GM19193 (cell line): ENCODE results near the gene C4BPA.

Experiments used
- POLR2A ChIP-seq: IDR thresholded peaks from 4 replicates; pipeline ENCODE4 v1.6.1; 2011; ENCODE audit not compliant: insufficient read depth, insufficient read length; ENCODE audit errors: extremely low read depth

The C4BPA gene

DNA sequence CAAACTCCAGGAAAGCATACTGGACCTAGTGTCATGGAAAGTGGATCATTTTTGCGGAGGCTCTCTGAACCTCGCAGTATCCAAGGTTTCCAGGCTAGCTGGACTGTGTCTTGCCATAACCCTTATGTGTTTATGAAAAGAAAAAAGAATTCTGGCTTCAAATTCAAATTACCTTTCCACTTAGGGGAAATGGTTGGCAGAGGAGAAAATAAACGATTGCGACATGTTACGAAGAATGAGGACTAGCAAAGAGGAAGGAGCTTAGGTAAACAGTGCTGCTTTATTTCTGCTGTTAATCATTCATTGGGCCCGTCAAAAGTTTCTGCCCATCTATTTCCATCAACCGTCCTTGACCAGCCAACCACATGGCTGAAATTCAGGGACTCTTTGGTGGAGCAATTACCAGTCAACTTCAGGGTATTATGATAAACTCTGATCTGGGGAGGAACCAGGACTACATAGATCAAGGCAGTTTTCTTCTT is at the start of gene C4BPA:
TSS of gene C4BPA (plus strand) at position 342 of the 482 bp plus-strand sequence. CDS start 8,793 bp downstream, outside the sequence.
- TF ChIP-seq POLR2A: no peak

DNA sequence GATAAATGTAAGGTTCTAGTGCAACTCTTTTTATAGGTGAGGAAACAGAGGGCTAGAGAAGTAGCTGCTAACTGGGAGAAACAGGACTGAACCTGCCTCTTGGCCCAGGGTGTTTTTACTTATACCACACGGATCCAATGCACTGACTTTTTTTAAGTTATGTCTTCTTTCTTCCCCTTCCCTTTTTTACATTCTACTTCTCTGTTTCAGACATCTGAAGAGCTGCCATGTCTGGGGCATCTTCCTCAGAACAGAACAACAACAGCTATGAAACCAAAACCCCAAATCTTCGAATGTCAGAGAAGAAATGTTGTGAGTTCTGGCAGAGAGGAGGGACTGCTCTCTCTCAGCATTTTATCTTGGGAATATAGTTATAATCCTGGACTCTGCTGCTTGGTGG is 49.5 kb upstream of the C4BPA start:
- no peak for TF ChIP-seq POLR2A

DNA sequence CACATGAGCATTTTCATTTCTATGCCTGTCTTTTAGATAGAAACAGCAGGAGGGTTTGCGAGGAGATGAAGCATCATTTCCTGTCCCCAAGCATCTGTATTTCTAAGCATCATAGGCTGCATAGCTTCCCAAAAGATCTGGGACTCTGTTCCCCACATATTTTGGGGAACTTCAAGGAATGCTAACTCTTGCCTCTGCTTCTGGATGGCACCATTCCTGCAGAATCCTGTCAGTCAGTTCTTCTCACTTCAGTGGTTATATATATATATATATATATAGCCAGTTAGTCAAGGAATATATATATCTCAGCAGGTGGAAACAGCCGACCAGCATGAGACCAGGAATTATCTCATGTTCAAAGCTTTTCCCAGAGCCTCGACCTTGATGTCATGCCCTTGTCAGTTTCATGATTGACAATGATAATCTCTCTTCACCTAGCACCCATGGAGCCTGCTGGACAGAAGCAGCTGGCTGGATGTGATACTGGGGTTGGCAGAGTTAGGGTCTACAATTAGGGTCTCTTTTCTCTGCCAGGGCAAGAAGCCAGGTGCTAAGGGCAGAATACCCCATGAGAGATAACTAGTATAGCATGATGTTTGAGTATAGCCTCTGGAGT is 48.5 kb upstream of the C4BPA start:
- TF ChIP-seq POLR2A: no peak

DNA sequence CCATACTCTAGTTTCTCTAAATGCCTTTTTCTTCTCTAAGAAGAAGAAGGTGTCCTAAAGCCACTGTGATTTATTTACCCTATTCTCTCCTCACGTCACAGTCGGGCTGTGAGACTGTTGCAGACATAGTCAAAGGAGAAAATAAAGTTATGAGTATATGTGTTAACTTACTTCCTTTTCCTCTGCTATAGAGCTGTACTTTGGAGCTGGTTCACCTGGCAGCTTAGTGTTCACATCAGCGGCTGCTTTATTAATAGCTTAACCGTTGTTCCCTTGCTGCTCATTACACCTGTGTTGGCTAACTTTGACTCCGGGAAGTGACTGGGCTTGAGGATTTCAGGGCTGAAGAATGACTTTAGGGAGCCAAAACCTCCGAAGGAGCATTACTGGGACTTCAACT is 47.4 kb upstream of the C4BPA start:
- TF ChIP-seq POLR2A: no peak

DNA sequence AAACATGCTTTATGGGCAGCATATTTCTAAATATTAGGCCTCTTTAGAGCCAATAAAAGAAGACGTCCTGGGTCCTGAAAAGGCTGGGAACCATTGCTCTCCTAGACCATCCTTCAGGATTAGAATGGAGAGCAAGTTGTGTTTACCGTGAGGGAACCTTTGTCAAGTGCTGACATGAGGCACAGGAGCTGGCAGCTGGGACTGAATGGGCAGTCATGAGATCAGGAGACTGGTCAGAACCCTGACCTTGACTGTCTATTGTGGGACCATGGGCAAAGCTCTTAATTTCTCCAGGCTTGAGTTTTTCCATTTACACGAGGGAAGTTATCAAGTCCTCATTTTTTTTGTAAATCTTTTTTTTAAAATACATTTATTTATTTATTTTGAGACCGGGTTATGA is 45.8 kb upstream of the C4BPA start:
- TF ChIP-seq POLR2A: no peak

DNA sequence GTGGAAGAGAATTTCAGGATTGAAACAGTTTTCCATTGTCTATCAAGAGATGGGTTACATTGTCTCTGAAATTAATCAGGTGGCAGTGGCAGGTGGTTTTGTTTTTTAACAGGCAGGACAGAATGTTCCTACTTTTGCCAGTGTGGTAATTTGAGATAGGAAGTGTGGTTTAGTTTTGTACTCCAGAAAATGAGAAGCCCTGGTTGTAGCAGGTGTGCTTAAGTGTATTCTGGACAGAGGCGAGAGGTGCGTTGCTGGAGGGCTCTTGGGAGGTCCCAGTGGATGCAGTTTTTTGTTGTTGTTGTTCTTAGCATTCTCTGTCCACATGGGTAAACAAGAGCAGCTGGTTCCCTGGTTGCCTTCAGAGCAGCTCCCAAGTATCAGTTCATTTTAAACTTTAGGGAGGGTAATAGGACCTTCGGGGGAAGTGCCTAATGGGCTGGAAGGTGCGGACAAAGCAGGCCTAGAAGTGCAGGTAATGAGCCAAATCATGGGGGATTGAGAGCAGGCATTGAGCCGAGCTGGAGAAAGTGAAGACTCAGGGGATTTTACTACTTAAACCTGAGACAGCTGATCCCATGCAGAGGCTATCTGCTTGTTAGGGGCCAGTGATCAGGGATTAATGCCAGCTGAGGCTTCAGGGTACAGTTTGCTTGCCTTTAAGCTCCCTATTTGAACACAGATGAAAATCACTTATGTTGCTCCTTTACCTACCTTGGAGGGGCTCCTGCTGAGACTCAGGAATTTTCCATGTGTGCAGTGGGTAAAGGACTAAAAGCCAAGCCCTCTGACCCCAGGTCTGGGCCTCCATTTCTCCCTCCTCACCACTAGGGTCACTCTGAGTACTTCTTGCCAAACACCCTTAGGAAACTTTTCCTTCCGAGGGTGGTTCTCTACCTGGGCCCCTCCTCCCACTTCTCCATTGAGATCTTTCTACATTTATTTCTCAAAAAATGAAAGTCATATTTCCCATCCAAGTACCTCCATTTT is 44.9 kb upstream of the C4BPA start:
- no peak for TF ChIP-seq POLR2A

DNA sequence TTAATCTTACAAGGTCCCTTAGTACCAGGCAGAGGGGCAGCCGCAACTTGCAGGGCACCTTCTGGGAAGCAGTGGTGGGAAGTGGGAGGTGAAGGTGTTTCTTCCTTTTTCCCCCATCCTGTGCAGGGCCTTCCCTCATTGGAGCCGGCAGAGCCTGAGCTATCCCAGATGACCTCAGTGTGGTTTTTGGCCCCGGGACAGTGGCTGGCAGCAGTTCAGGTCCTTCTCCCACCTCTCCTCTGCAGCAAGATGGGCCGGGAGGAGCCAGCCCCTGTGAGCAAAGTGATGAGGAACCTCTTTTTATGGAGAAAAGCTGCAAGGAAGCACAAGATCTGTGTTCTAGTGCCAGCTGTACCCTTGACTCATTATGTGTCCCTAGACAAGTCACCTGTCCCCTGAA is 44.2 kb upstream of the C4BPA start:
- no peak for TF ChIP-seq POLR2A

DNA sequence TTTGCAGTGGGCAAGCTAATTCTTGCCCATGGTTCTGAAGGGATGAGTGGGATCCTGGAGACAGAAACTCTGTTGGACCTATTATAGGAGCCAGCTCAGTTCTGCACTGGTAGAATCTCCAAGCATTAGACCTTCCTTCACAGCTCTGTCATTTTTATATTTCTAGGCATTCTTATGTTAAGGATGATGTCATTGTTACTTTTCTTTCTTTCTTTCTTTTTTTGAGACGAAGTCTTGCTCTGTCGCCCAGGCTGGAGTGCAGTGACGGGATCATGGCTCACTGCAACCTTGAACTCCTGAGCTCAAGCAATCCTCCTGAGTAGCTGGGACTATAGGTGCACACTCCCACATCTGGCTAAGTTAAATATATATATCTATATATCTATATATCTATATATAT is 43.4 kb upstream of the C4BPA start:
- no peak for TF ChIP-seq POLR2A

DNA sequence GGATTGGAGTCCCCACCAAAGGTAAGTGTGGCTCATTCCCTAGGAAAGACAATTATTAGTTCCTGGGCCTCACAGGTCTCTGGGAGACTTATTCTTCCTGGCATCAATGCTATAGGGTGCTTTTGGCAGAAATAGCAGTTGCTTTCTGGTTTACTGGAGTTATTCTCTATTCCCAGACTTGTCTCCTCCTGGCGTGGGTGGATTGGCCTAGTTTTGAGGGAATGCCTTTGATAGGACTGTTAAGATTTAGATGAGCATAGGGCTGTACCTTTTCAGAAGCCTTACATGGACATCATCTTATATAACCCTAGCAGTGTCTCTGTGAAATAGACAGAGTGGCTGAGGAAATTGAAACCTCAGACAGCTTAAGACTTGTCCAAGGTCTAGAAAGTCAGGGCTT is 42.0 kb upstream of the C4BPA start:
- TF ChIP-seq POLR2A: no peak

DNA sequence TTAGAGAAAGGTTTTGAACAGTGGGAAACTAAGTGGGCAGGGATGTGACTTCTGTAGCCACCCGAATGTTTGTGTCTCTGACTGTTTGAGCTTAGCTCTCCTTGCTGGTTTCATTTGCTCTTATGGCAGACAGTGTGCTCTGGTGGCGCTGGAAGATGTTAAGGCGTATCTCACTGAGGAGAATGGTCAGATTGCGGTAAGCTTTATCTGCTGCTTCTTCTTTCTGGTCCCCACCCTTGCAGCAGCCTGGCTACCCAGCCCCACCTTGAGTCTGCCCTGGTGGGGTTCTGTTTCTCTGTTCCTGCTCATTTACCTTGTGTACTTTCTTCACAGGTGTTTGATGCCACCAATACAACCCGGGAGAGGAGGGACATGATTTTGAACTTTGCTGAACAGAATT is 41.0 kb upstream of the C4BPA start:
- TF ChIP-seq POLR2A: no peak

DNA sequence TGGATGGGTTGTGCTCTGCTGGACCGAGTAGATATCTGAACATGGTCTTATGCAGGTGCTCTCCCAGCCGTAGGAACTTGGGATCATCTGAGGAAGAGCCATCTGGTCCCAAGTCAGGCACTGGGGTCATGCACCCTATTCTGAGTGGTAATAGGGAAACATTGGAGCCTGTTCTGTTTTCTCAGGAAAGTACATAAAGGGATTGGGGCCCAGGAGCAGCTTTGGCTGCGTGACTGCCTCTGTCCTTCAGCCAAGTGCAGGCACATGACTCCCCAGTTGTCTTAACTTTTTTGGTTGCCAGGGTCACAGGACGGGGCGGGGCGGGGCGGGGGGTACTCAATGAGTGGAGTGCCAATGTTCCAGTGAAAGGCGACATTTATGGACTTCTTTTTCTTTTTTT is 39.5 kb upstream of the C4BPA start:
- TF ChIP-seq POLR2A: no peak

DNA sequence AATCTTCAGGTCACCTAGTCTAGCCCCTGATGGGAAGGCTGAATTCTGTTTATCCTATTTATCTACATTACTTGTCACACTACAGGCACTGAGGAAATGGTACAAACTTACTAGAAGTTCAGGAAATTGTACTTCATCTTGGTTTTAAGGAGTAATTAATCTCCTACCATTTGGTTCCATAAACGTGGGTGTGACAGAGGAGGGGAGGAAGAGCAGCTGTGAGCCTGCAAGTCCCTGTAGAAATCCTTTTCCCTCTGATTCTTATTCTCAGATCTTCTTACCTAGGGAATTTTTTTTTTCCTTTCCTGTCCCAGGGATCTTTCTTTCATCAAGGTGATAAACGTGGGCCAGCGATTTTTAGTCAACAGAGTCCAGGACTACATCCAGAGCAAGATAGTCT is 36.8 kb upstream of the C4BPA start:
- no peak for TF ChIP-seq POLR2A

DNA sequence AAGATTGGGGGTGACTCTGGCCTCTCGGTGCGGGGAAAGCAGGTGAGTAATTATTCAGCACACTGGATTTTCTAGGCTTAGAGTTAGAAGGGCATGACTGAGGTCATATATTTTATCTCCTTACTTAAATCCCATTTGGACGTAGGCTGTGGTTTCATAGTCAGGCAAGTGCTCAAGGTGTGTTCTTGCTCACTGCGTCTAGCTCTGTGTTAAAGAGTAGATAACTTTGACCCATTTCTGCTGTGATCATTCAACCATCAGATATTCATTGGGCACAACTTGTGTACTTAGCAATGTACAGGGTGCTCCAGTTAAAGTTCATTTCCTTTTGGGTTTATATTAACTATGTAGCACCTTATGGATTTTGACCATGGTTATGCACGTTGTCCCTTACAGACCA is 36.4 kb upstream of the C4BPA start:
- TF ChIP-seq POLR2A: no peak

DNA sequence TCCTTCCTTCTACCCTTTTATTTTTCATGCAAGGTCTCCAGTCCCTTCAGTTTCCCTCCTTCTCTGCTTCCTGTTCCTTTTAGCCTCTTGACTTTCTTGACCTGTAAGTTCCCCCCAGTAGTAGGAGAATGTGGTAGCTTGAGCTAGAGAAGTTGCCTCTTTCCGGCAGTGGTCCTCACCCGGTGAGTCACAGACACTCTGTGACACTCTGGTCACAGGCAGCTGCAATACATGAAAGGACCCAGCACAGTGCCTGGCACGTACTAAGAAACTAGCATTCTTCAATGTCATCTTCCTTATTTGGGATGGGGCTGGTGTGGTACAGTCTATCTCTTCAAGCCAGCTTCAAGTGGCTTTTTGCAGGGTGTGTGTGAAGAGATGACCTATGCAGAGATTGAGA is 35.0 kb upstream of the C4BPA start:
- no peak for TF ChIP-seq POLR2A

DNA sequence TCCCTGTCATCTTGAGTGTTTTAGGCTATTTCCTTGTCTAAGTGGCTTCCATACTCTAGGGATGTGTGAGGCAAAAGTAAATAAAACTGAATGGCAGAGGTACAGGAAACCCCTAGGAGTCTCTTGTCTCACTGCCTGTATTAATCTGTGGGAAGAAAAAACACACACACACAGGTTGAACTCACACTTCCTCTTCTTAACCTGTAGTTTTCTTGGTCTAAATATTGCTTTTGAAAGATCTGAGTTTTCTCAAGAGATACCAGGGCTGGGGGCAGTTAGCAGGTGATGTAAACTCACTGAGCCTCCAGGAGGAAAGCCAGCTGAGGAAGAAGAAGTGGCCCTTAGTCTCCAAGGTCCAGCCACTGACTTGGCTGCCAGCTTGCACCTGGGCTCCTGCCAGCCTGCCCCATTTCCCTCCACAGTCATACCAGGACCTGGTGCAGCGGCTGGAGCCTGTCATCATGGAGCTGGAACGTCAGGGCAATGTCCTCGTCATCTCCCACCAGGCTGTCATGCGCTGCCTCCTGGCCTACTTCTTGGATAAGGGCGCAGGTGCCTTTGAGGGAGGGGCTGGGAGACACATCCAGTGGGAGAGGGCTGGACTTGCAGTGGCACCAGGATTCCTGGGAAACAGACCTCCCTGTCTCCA is 34.1 kb upstream of the C4BPA start:
- no peak for TF ChIP-seq POLR2A
